Measurements from ENCODE around the gene AR.
"Not testable (repeated sequence)": the region's sequence is repeated elsewhere in the genome, so short reads cannot be mapped to it uniquely, and the experiment has no call there.

Gene AR

DNA sequence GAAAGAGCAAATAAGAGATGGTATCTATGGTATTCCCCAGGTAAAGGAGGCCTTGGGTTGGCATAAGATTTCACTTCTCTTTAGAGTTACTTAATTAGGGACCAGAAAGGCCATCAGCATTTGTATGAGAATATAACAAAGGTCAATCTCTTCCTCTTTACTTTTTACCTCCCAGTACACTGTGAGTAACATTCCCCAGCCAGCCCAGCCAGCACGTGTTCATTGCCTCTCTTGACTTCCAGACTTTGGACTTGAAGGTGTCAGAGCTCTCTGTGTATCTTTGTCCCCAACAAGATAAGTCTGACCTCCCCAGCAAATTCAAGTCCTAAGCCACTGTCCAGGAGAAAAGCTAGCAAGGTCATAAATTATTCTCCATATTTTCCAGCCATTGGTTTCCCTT is 110.5 kb downstream of the AR start:
- Histone ChIP-seq H3K27me3 (ENCODE audit: control insufficient read depth, insufficient read depth, low read length) (no peaks in the 10 kb centered on the region), H3K4me2 (ENCODE audit: low read length) (no peak overlapping the region), H3K9me3 (ENCODE audit: control insufficient read depth, low read length) (no peaks in the 10 kb centered on the region), H3K4me3 (ENCODE audit: low read depth, low read length) (no peak overlapping the region), H2AFZ (no peak overlapping the region), H3K4me1 (no peaks in the 10 kb centered on the region), H3K9ac (no peak overlapping the region), H3K79me2 (no peaks in the 10 kb centered on the region), H3K27ac (no peak overlapping the region), H3K36me3 (ENCODE audit: control insufficient read depth, insufficient read depth, low read length) (no peaks in the 10 kb centered on the region)
- no peak for TF ChIP-seq CTCF (IDR thresholded peaks at IDR 0.05)

DNA sequence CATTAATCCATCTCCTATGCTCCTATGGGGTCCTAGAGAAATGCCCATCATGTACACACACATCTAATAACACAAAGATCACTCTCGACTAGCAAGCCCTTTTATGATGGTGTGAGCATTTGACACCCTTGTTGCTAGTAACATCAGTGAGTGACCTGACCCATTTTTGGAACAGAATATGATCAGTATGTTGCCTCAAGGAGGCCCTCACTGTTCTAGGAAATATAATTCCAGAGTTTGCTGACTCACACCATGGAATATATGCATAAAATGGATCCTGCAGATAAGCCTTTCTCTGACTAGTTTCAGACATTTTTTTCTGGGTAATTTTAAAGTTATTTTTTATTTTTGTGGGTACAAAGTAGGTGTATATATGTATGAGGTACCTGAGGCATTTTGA is 121.8 kb downstream of the AR start:
- H3K4me3 ChIP-seq (ENCODE audit: low read depth, low read length), result no peak overlapping the region
- no peaks in the 10 kb centered on the region for H3K4me1 ChIP-seq
- no peak overlapping the region for H3K9ac ChIP-seq
- no peak for TF ChIP-seq CTCF (IDR thresholded peaks at IDR 0.05)
- H3K79me2 ChIP-seq, result no peaks in the 10 kb centered on the region
- H3K36me3 ChIP-seq (ENCODE audit: control insufficient read depth, insufficient read depth, low read length), result no peaks in the 10 kb centered on the region
- no peak overlapping the region for H3K4me2 ChIP-seq (ENCODE audit: low read length)
- no peak overlapping the region for H2AFZ ChIP-seq
- no peaks in the 10 kb centered on the region for H3K27me3 ChIP-seq (ENCODE audit: control insufficient read depth, insufficient read depth, low read length)
- H3K9me3 ChIP-seq (ENCODE audit: control insufficient read depth, low read length), result no peaks in the 10 kb centered on the region
- H3K27ac ChIP-seq, result no peak overlapping the region

- not testable (repeated sequence) for H2AFZ ChIP-seq; H3K9me3 ChIP-seq (ENCODE audit: control insufficient read depth, low read length); H3K4me3 ChIP-seq (ENCODE audit: low read depth, low read length); H3K27ac ChIP-seq; H3K79me2 ChIP-seq; H3K4me1 ChIP-seq; H3K27me3 ChIP-seq (ENCODE audit: control insufficient read depth, insufficient read depth, low read length); H3K4me2 ChIP-seq (ENCODE audit: low read length); H3K9ac ChIP-seq; H3K36me3 ChIP-seq (ENCODE audit: control insufficient read depth, insufficient read depth, low read length)
These were observed 126.9 kb downstream of the AR start for GRCh38 chrX:67670717-67671116.

DNA sequence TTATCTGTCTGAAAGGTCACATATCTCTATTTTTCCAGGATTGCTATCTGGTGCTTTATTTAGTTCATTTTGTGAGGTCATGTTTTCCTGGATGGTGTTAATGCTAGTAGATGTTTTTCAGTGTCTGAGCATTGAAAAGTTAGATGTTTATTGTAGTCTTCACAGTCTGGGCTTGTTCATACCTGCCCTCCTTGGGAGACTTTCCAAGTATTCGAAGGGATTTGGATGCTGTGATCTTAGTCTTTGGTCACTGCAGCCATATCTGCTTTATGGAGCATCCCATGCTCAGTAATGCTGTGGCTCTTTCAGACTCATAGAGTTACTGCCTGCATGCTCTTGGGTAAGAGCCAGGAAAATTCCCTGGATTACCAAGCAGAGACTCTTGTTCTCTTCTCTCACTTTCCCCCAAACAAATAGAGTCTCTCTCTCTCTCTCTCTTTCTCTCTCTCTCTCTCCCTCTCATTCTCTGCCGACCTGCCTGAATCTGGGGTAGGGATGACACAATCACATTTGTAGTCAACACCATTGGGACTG is 130.0 kb downstream of the AR start:
- no peaks in the 10 kb centered on the region for H3K4me1 ChIP-seq
- no peak for TF ChIP-seq CTCF (IDR thresholded peaks at IDR 0.05)

GRCh38 chrX:67674741-67675140 is 130.9 kb downstream of the AR start:
- Histone ChIP-seq H3K27ac (no peak overlapping the region), H3K4me3 (ENCODE audit: low read depth, low read length) (no peak overlapping the region), H3K4me2 (ENCODE audit: low read length) (no peak overlapping the region), H2AFZ (no peak overlapping the region), H3K36me3 (ENCODE audit: control insufficient read depth, insufficient read depth, low read length) (no peaks in the 10 kb centered on the region), H3K79me2 (no peaks in the 10 kb centered on the region), H3K4me1 (no peaks in the 10 kb centered on the region), H3K27me3 (ENCODE audit: control insufficient read depth, insufficient read depth, low read length) (no peaks in the 10 kb centered on the region), H3K9me3 (ENCODE audit: control insufficient read depth, low read length) (no peaks in the 10 kb centered on the region), H3K9ac (no peak overlapping the region)
- TF ChIP-seq CTCF (IDR thresholded peaks at IDR 0.05), result no peak

More for the DNA sequence above, 130.0 kb downstream of the AR start:
- no peak overlapping the region for H2AFZ ChIP-seq
- H3K27me3 ChIP-seq (ENCODE audit: control insufficient read depth, insufficient read depth, low read length), result no peaks in the 10 kb centered on the region
- no peaks in the 10 kb centered on the region for H3K36me3 ChIP-seq (ENCODE audit: control insufficient read depth, insufficient read depth, low read length)
- no peak overlapping the region for H3K4me2 ChIP-seq (ENCODE audit: low read length)
- H3K9me3 ChIP-seq (ENCODE audit: control insufficient read depth, low read length), result no peaks in the 10 kb centered on the region
- no peaks in the 10 kb centered on the region for H3K79me2 ChIP-seq
- H3K27ac ChIP-seq, result no peak overlapping the region
- H3K4me3 ChIP-seq (ENCODE audit: low read depth, low read length), result no peak overlapping the region
- H3K9ac ChIP-seq, result no peak overlapping the region
